ENCODE measurements around the gene ALOX5AP. TPM values are rescaled to one million over a fixed set of nuclear protein-coding genes. Genes with fewer than 3 reads are reported as not detected.

Gene ALOX5AP
- total and polyA plus RNA-seq, 9 of the 15 experiments (the other 6 are each of a cell fraction or from before 2014, with no cell fraction given), result 0.31 TPM; not detected in 8

GRCh38 chr13:30792285-30793000, 57.1 kb downstream of the ALOX5AP start (continued):
- no peak for TF ChIP-seq ATF2 (CRISPR knock-in tag; IDR thresholded peaks at IDR 0.05)

GRCh38 chr13:30796132-30796572, 60.8 kb downstream of the ALOX5AP start:
- H3K27ac ChIP-seq (ENCODE audit: extremely low read depth, low read depth, low read length), result no peak overlapping the region
- in situ Hi-C loops (cut with MboI) (loop anchor here (10.0 kb wide), 1 partner anchor 671 kb away; no protein-coding TSS in a partner anchor), intact Hi-C loops (cut with micrococcal nuclease) (no loop called here)
- H3K36me3 ChIP-seq (ENCODE audit: control insufficient read depth, insufficient read depth, low read length), result no peaks in the 10 kb centered on the region
- peaks cover 0 to 36% of the 10 kb centered on the region in 2 experiments; a peak in 3 of 5 replicates for H3K27me3 ChIP-seq (ENCODE audit: control insufficient read depth in 2 of 2, insufficient read depth in 2 of 2, low read length in 2 of 2)
- no peak overlapping the region for H3K4me3 ChIP-seq
- WGBS (ENCODE audit: insufficient coverage, low coverage, missing lambda C conversion rate), result 0% methylated on average over 4 of the region's 4 CpGs
- no peaks in the 10 kb centered on the region for H4K20me1 ChIP-seq (replicated peaks; ENCODE audit: control insufficient read depth, insufficient read depth, low read length)
- no peak overlapping the region for H3K9ac ChIP-seq (ENCODE audit: insufficient read depth in 1 of 2, low read depth in 2 of 2, low read length in 2 of 2)
- DNase-seq (ENCODE audit: extremely low read depth in 1 of 4, low spot score in 3 of 4), result no peak
- H3K4me1 ChIP-seq (replicated peaks in 1 of 2; ENCODE audit: control insufficient read depth in 2 of 2, insufficient read depth in 2 of 2, low read length in 2 of 2), result no peaks in the 10 kb centered on the region; a peak in 1 of 5 replicates
- H3K79me2 ChIP-seq (ENCODE audit: control insufficient read depth, insufficient read depth, low read length), result no peaks in the 10 kb centered on the region
- no peaks in the 10 kb centered on the region for H3K9me1 ChIP-seq (ENCODE audit: control insufficient read depth, insufficient read depth, low read length)
- no peak overlapping the region for H2AFZ ChIP-seq (ENCODE audit: low read depth, low read length)
- ChIA-PET CTCF (ENCODE audit: low intra/inter-chr PET ratio) (no interaction called here), POLR2A (no interaction called here)
- H3K4me2 ChIP-seq (ENCODE audit: insufficient read depth, low read length), result no peak overlapping the region
- no peaks in the 10 kb centered on the region for H3K9me3 ChIP-seq (replicated peaks; ENCODE audit: control insufficient read depth, insufficient read depth, low read depth, low read length)
- no peak for ATAC-seq
- TF ChIP-seq MBD1 (CRISPR knock-in tag; IDR thresholded peaks at IDR 0.05) (no peak), TOE1 (IDR thresholded peaks at IDR 0.05; ENCODE audit: borderline replicate concordance) (no peak), TOE1 (CRISPR knock-in tag; IDR thresholded peaks at IDR 0.05; ENCODE audit: borderline replicate concordance, low read depth) (no peak), THAP12 (CRISPR knock-in tag; IDR thresholded peaks at IDR 0.05) (no peak), TEAD2 (tag; IDR thresholded peaks at IDR 0.05) (no peak), FOXJ2 (tag; IDR thresholded peaks at IDR 0.05) (no peak)
- BruUV-seq (replicated peaks), result no TSS peak
- FAIRE-seq, result no peak

Data from K562 (cell line).